OCI-LY1 (cell line): ENCODE results near the gene KRT84.

Experiments used
- H2AFZ ChIP-seq: fragments of 200-600 bp; sonication (generic), shearing (Covaris generic); 2 replicates; pipeline ENCODE4 v1.6.0; 2014; ENCODE audit warnings: antibody characterized with exemption, mild to moderate bottlenecking, low read length
- H3F3A ChIP-seq: fragments of 200-600 bp; sonication (generic), shearing (Covaris generic); 2 replicates; pipeline ENCODE4 v1.6.0; 2014; ENCODE audit warnings: mild to moderate bottlenecking, antibody characterized with exemption, low read length, moderate library complexity; ENCODE audit not compliant: insufficient read depth
- H3K27ac ChIP-seq: fragments of 200-600 bp; sonication (generic); 2 replicates; pipeline ENCODE4 v1.5.1; 2014; ENCODE audit warnings: low read length, mixed run types, mild to moderate bottlenecking, low read depth; ENCODE audit not compliant: poor library complexity, severe bottlenecking
- H3K27me3 ChIP-seq: fragments of 200-600 bp; sonication (generic); 2 replicates; pipeline ENCODE4 v1.6.0; 2014; ENCODE audit warnings: antibody characterized with exemption, mild to moderate bottlenecking, low read length, moderate library complexity; ENCODE audit not compliant: insufficient read depth
- H3K36me3 ChIP-seq: fragments of 200-600 bp; sonication (generic); 2 replicates; pipeline ENCODE4 v1.6.1; 2014; ENCODE audit warnings: mild to moderate bottlenecking, antibody characterized with exemption, low read length, moderate library complexity, mixed read lengths; ENCODE audit not compliant: insufficient read depth
- H3K4me1 ChIP-seq: fragments of 200-600 bp; sonication (generic); 2 replicates; pipeline ENCODE4 v1.5.1; 2014; ENCODE audit warnings: mild to moderate bottlenecking, low read length, moderate library complexity; ENCODE audit not compliant: insufficient read depth, severe bottlenecking
- H3K4me2 ChIP-seq: fragments of 200-600 bp; sonication (generic), shearing (Covaris generic); 2 replicates; pipeline ENCODE4 v1.6.1; 2014; ENCODE audit warnings: low read length
- H3K4me3 ChIP-seq: fragments of 200-600 bp; sonication (generic); 2 replicates; pipeline ENCODE4 v1.5.1; 2014; ENCODE audit warnings: low read length, low read depth, mild to moderate bottlenecking, mixed read lengths; ENCODE audit not compliant: poor library complexity, severe bottlenecking
- H3K79me2 ChIP-seq: fragments of 200-600 bp; shearing (Covaris generic); 2 replicates; pipeline ENCODE4 v1.6.1; 2016; ENCODE audit warnings: mixed run types, low read length, mixed read lengths; ENCODE audit not compliant: insufficient read depth
- H3K9ac ChIP-seq: fragments of 200-600 bp; sonication (generic), shearing (Covaris generic); 2 replicates; pipeline ENCODE4 v1.6.1; 2014; ENCODE audit warnings: mild to moderate bottlenecking, low read length, mixed read lengths
- H3K9me2 ChIP-seq: fragments of 200-600 bp; sonication (generic), shearing (Covaris generic); 2 replicates; pipeline ENCODE4 v1.6.1; 2014; ENCODE audit warnings: low read depth, mild to moderate bottlenecking, low read length, mixed read lengths
- H3K9me3 ChIP-seq: fragments of 200-600 bp; shearing (Covaris generic); 2 replicates; pipeline ENCODE4 v1.6.1; 2014; ENCODE audit warnings: low read length, mixed read lengths
- H4K20me1 ChIP-seq: fragments of 200-600 bp; sonication (generic), shearing (Covaris generic); 2 replicates; pipeline ENCODE4 v1.6.0; 2016; ENCODE audit warnings: mild to moderate bottlenecking, low read length; ENCODE audit not compliant: insufficient read depth
- CTCF ChIP-seq: fragments of 200-600 bp; sonication (generic), shearing (Covaris generic); IDR thresholded peaks from 2 replicates; pipeline ENCODE4 v1.5.1; 2017; ENCODE audit warnings: mild to moderate bottlenecking, antibody characterized with exemption, low read length, moderate library complexity, mixed read lengths
- EZH2 ChIP-seq: fragments of 200-600 bp; sonication (generic), shearing (Covaris generic); IDR thresholded peaks from 2 replicates; pipeline ENCODE4 v1.8.0; 2017; ENCODE audit warnings: borderline replicate concordance, mixed run types, mild to moderate bottlenecking, antibody characterized with exemption, low read length, moderate library complexity, mixed read lengths

Gene KRT84

GRCh38 chr12:52433501-52434080 lies 48.1 kb upstream of the KRT84 start:
- no peaks in the 10 kb centered on the region; the same call in 1 of the 2 replicates for H3K27me3 ChIP-seq
- no peaks in the 10 kb centered on the region for H3K9me2 ChIP-seq
- H3K4me2 ChIP-seq, result no peak overlapping the region
- no peak overlapping the region for H3K9ac ChIP-seq
- no peak for TF ChIP-seq EZH2
- TF ChIP-seq CTCF, result no peak
- no peaks in the 10 kb centered on the region for H3K9me3 ChIP-seq
- H3K4me1 ChIP-seq, result no peaks in the 10 kb centered on the region
- H3K79me2 ChIP-seq, result no peaks in the 10 kb centered on the region
- H3K27ac ChIP-seq, result no peak overlapping the region
- no peak overlapping the region for H2AFZ ChIP-seq
- H3K36me3 ChIP-seq, result no peaks in the 10 kb centered on the region
- H3K4me3 ChIP-seq, result no peak overlapping the region
- H4K20me1 ChIP-seq, result no peaks in the 10 kb centered on the region
- no peaks in the 10 kb centered on the region for H3F3A ChIP-seq

GRCh38 chr12:52432559-52433207 lies 47.2 kb upstream of the KRT84 start:
- no peak overlapping the region for H3K27ac ChIP-seq
- TF ChIP-seq CTCF (no peak), EZH2 (no peak)
- H3K79me2 ChIP-seq, result no peaks in the 10 kb centered on the region
- no peaks in the 10 kb centered on the region for H3K9me3 ChIP-seq
- H3F3A ChIP-seq, result no peaks in the 10 kb centered on the region
- no peaks in the 10 kb centered on the region for H4K20me1 ChIP-seq
- H2AFZ ChIP-seq, result no peak overlapping the region
- H3K4me2 ChIP-seq, result no peak overlapping the region
- no peaks in the 10 kb centered on the region for H3K9me2 ChIP-seq
- H3K27me3 ChIP-seq, result no peaks in the 10 kb centered on the region; the same call in 1 of the 2 replicates
- no peak overlapping the region for H3K9ac ChIP-seq
- H3K4me1 ChIP-seq, result no peaks in the 10 kb centered on the region
- no peaks in the 10 kb centered on the region for H3K36me3 ChIP-seq
- no peak overlapping the region for H3K4me3 ChIP-seq

GRCh38 chr12:52428121-52428520 lies 42.7 kb upstream of the KRT84 start:
- Histone ChIP-seq H3K4me2 (no peak overlapping the region), H3K27ac (no peak overlapping the region), H3F3A (no peaks in the 10 kb centered on the region), H4K20me1 (no peaks in the 10 kb centered on the region), H3K9me3 (no peaks in the 10 kb centered on the region), H3K79me2 (no peaks in the 10 kb centered on the region), H3K9me2 (no peaks in the 10 kb centered on the region), H3K27me3 (no peaks in the 10 kb centered on the region), H3K4me1 (no peaks in the 10 kb centered on the region), H2AFZ (no peak overlapping the region), H3K4me3 (no peak overlapping the region), H3K36me3 (no peaks in the 10 kb centered on the region), H3K9ac (no peak overlapping the region)
- TF ChIP-seq EZH2 (no peak), CTCF (peak; percentile 27; the same call in 1 of the 2 replicates)
